Liver (tissue), 3 donors: Measurements from ENCODE around the gene KANSL1.

Experiments
- FOXA1 ChIP-seq: IDR thresholded peaks from 2 replicates; pipeline ENCODE4 v1.6.1; 2016; ENCODE audit warnings: antibody characterized with exemption
- FOXA2 ChIP-seq: IDR thresholded peaks from 2 replicates; pipeline ENCODE4 v1.6.1; 2016; ENCODE audit warnings: antibody characterized with exemption
- GABPA ChIP-seq, 2 donors: IDR thresholded peaks in 1 of 2; conservative IDR thresholded peaks in 1 of 2; 2 replicates each; pipeline ENCODE4 v1.6.1; 2016; ENCODE audit warnings: antibody characterized with exemption in 2 of 2, mild to moderate bottlenecking in 1 of 2, moderate library complexity in 1 of 2
- HNF4G ChIP-seq: IDR thresholded peaks from 2 replicates; pipeline ENCODE4 v1.6.1; 2016; ENCODE audit warnings: antibody characterized with exemption
- JUND ChIP-seq, 2 donors: IDR thresholded peaks; 2 replicates each; pipeline ENCODE4 v1.6.1; 2016; ENCODE audit warnings: antibody characterized with exemption in 2 of 2
- RAD21 ChIP-seq, 2 donors: IDR thresholded peaks; 2 replicates each; pipeline ENCODE4 v1.6.1; 2016; ENCODE audit warnings: antibody characterized with exemption in 2 of 2, mild to moderate bottlenecking in 2 of 2
- TAF1 ChIP-seq: conservative IDR thresholded peaks from 2 replicates; pipeline ENCODE4 v1.6.1; 2016; ENCODE audit warnings: antibody characterized with exemption, mild to moderate bottlenecking
- TF ChIP-seq, protein P1 (sequence below): fragments of 150-350 bp; IDR thresholded peaks from 2 replicates; pipeline ENCODE4 v1.5.1; 2017; ENCODE audit warnings: improper control_type of control experiment, low read depth, low read length; ENCODE audit not compliant: missing input control
- TF ChIP-seq, protein P2 (sequence below): IDR thresholded peaks from 2 replicates; pipeline ENCODE4 v1.6.1; 2016; ENCODE audit warnings: antibody characterized with exemption
- TF ChIP-seq, protein P3 (sequence below): IDR thresholded peaks from 2 replicates; pipeline ENCODE4 v1.6.1; 2016; ENCODE audit warnings: antibody characterized with exemption, mild to moderate bottlenecking
- donor health status: healthy.
- donor health status: healthy.

DNA sequence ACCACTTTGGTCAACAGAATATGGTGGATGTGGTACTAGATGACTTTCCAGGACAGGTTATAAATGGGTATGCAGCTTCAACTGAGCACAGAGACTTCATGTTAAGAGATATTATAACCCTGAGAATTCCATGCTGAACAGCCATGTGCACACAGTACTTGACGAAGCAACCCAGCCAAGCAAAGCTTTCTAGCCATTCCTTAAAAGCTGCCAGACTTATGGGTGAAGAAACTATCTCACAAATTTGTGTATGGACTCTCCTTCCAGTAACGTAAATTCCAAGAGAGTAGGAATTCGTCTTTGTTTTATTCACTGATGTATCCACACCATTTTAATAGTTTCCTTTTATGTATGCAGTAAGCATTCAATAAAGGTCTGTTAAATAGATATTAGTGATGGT, 76.1 kb downstream of the KANSL1 start:
- TF ChIP-seq FOXA1 = no peak
- TF ChIP-seq, protein P1, sequence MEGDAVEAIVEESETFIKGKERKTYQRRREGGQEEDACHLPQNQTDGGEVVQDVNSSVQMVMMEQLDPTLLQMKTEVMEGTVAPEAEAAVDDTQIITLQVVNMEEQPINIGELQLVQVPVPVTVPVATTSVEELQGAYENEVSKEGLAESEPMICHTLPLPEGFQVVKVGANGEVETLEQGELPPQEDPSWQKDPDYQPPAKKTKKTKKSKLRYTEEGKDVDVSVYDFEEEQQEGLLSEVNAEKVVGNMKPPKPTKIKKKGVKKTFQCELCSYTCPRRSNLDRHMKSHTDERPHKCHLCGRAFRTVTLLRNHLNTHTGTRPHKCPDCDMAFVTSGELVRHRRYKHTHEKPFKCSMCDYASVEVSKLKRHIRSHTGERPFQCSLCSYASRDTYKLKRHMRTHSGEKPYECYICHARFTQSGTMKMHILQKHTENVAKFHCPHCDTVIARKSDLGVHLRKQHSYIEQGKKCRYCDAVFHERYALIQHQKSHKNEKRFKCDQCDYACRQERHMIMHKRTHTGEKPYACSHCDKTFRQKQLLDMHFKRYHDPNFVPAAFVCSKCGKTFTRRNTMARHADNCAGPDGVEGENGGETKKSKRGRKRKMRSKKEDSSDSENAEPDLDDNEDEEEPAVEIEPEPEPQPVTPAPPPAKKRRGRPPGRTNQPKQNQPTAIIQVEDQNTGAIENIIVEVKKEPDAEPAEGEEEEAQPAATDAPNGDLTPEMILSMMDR = no peak
- TF ChIP-seq, protein P2, sequence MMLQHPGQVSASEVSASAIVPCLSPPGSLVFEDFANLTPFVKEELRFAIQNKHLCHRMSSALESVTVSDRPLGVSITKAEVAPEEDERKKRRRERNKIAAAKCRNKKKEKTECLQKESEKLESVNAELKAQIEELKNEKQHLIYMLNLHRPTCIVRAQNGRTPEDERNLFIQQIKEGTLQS = no peak
- TF ChIP-seq JUND (IDR thresholded peaks at IDR 0.05) = no peak
- TF ChIP-seq, protein P3, sequence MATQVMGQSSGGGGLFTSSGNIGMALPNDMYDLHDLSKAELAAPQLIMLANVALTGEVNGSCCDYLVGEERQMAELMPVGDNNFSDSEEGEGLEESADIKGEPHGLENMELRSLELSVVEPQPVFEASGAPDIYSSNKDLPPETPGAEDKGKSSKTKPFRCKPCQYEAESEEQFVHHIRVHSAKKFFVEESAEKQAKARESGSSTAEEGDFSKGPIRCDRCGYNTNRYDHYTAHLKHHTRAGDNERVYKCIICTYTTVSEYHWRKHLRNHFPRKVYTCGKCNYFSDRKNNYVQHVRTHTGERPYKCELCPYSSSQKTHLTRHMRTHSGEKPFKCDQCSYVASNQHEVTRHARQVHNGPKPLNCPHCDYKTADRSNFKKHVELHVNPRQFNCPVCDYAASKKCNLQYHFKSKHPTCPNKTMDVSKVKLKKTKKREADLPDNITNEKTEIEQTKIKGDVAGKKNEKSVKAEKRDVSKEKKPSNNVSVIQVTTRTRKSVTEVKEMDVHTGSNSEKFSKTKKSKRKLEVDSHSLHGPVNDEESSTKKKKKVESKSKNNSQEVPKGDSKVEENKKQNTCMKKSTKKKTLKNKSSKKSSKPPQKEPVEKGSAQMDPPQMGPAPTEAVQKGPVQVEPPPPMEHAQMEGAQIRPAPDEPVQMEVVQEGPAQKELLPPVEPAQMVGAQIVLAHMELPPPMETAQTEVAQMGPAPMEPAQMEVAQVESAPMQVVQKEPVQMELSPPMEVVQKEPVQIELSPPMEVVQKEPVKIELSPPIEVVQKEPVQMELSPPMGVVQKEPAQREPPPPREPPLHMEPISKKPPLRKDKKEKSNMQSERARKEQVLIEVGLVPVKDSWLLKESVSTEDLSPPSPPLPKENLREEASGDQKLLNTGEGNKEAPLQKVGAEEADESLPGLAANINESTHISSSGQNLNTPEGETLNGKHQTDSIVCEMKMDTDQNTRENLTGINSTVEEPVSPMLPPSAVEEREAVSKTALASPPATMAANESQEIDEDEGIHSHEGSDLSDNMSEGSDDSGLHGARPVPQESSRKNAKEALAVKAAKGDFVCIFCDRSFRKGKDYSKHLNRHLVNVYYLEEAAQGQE = no peak
- TF ChIP-seq RAD21 (IDR thresholded peaks at IDR 0.05) = no peak
- TF ChIP-seq FOXA2 = no peak
- no peak for TF ChIP-seq TAF1
- TF ChIP-seq GABPA (IDR thresholded peaks at IDR 0.05 in 1 of 2, conservative IDR thresholded peaks at IDR 0.05 in 1 of 2) = no peak
- TF ChIP-seq HNF4G = no peak
